H1 (cell line): ENCODE results near the gene PAXX. TPM values are rescaled to one million over a fixed set of nuclear protein-coding genes. Genes with fewer than 3 reads are reported as not detected.

ENCODE experiments used
- ASH2L ChIP-seq: fragments of 200-600, 300-600 bp; sonication (generic); IDR thresholded peaks from one replicate; pipeline ENCODE4 v1.7.1; 2017; ENCODE audit warnings: low read length
- CBX8 ChIP-seq: fragments of 300-800, 300-1000 bp; sonication (generic); IDR thresholded peaks from 2 replicates; pipeline ENCODE4 v1.7.1; 2016; ENCODE audit warnings: low read depth, low read length, borderline replicate concordance
- KDM1A ChIP-seq: fragments of 200-600, 300-600 bp; sonication (generic); IDR thresholded peaks from 2 replicates; pipeline ENCODE4 v1.7.1; 2016; ENCODE audit warnings: mild to moderate bottlenecking, low read length, borderline replicate concordance
- SAP30 ChIP-seq: fragments of 300-600 bp; sonication (generic); IDR thresholded peaks from 2 replicates; pipeline ENCODE4 v1.7.1; 2012; ENCODE audit warnings: low read length, moderate library complexity, mild to moderate bottlenecking, inconsistent platforms; ENCODE audit not compliant: insufficient read depth, insufficient replicate concordance
- SIN3A ChIP-seq, 2 experiments: IDR thresholded peaks in 1 of 2; conservative IDR thresholded peaks in 1 of 2; 2 replicates each; pipeline ENCODE4 v1.6.1; 2011 to 2012; ENCODE audit warnings: low read length in 2 of 2, improper control_type of control experiment in 1 of 2, low read depth in 1 of 2, mild to moderate bottlenecking in 1 of 2
- TAF1 ChIP-seq: IDR thresholded peaks from 2 replicates; pipeline ENCODE4 v1.6.1; 2011; ENCODE audit warnings: mild to moderate bottlenecking, low read depth, low read length
- USF2 ChIP-seq: IDR thresholded peaks from 2 replicates; pipeline ENCODE4 v1.6.1; 2011; ENCODE audit warnings: low read length, improper control_type of control experiment
- polyA plus RNA-seq, 7 experiments: library from polyadenylated mRNA; depleted of rRNA in 3 of 7; stranded (reverse) in 5 of 7; unstranded in 2 of 7; fragments of >200 nt in 5 of 7; fragments of 200-250 nt in 2 of 7; gene quantifications; 1 replicate in 5 of 7; 2 replicates in 1 of 7; 4 replicates in 1 of 7; pipeline versions ENCODE4 v1.2.1 to v1.2.3, GENCODE V29; 2011 to 2013; ENCODE audit warnings: missing spikeins in 2 of 7, mixed read lengths in 2 of 7
- total RNA-seq: library from RNA; stranded (reverse); fragmentation: NEBNext Ultra II Directional; extraction: Animal tissue kit (Norgen Biotek cat#: 25700); gene quantifications from 2 replicates; pipeline ENCODE4 v1.2.1, GENCODE V29; 2021

Gene PAXX
- total and polyA plus RNA-seq, 2 of the 8 experiments (the other 6 are each of a cell fraction or from before 2014, with no cell fraction given) = 43.4 to 45.9 TPM

- TF ChIP-seq TAF1 = no peak
- TF ChIP-seq SIN3A (conservative IDR thresholded peaks at IDR 0.05 in 1 of 2, IDR thresholded peaks at IDR 0.05 in 1 of 2; ENCODE audit: low read depth in 1 of 2, low read length in 2 of 2) = no peak
- TF ChIP-seq USF2 = no peak
- TF ChIP-seq SAP30 = no peak
- no peak for TF ChIP-seq CBX8
- no peak for TF ChIP-seq KDM1A
- TF ChIP-seq ASH2L = no peak
Measured at GRCh38 chr9:136994180-136994887, 2.1 kb downstream of the PAXX start (continued).
